GM12878 (cell line): ENCODE measurements around the gene KIF22. TPM values are rescaled to one million over a fixed set of nuclear protein-coding genes. Genes with fewer than 3 reads are reported as not detected.

ENCODE experiments used
- POLR2AphosphoS5 ChIP-seq: IDR thresholded peaks from 2 replicates; pipeline ENCODE4 v1.6.1; 2011; ENCODE audit warnings: mild to moderate bottlenecking, low read length, inconsistent platforms
- RUNX3 ChIP-seq: IDR thresholded peaks from 2 replicates; pipeline ENCODE4 v1.6.1; 2012; ENCODE audit warnings: low read length, inconsistent platforms
- SREBF2 ChIP-seq: IDR thresholded peaks from 2 replicates; pipeline ENCODE4 v1.6.1; 2012; ENCODE audit warnings: mild to moderate bottlenecking, low read length
- STAT1 ChIP-seq: fragments of 450-650 bp; conservative IDR thresholded peaks from 2 replicates; pipeline ENCODE4 v1.6.1; 2014; ENCODE audit warnings: antibody characterized with exemption, mild to moderate bottlenecking
- TCF12 ChIP-seq: IDR thresholded peaks from 2 replicates; pipeline ENCODE4 v1.6.1; 2011; ENCODE audit warnings: low read depth, mild to moderate bottlenecking, low read length
- ZNF217 ChIP-seq: fragments of 450-650 bp; IDR thresholded peaks from 2 replicates; pipeline ENCODE4 v1.6.1; 2017; ENCODE audit warnings: antibody characterized with exemption, mild to moderate bottlenecking
- polyA plus RNA-seq, 11 experiments: library from polyadenylated mRNA; depleted of rRNA in 4 of 11; unstranded in 6 of 11; stranded (reverse) in 5 of 11; fragments of >200 nt; fragmentation: Nextera tagmentation in 4 of 11; fragmentation: Illumina TruSeq in 1 of 11; extraction: Ambion mirVana in 4 of 11; extraction: Trizol in 1 of 11; gene quantifications; 1 replicate in 1 of 11; 2 replicates in 10 of 11; pipeline versions ENCODE4 v1.2.1 to v1.2.3, GENCODE V29; 2011 to 2016; ENCODE audit warnings: inconsistent platforms in 2 of 11, missing spikeins in 2 of 11, low read depth in 1 of 11
- total RNA-seq, 4 experiments: library from RNA; depleted of rRNA in 3 of 4; stranded (reverse); fragments of >200 nt in 3 of 4; fragmentation: Illumina TruSeq in 1 of 4; extraction: Trizol in 1 of 4; gene quantifications; 2 replicates each; pipeline versions ENCODE4 v1.2.1 to v1.2.3, GENCODE V29; 2013 to 2021
- TF ChIP-seq, protein P1 (sequence below): fragments of 450-650 bp; IDR thresholded peaks from 2 replicates; pipeline ENCODE4 v1.6.1; 2017; ENCODE audit warnings: mild to moderate bottlenecking, moderate library complexity
- TF ChIP-seq, protein P2 (sequence below): fragments of 450-650 bp; IDR thresholded peaks from 2 replicates; pipeline ENCODE4 v1.6.1; 2016; ENCODE audit warnings: mild to moderate bottlenecking
- TF ChIP-seq, protein P3 (sequence below): fragments of 450-650 bp; formaldehyde crosslinking; IDR thresholded peaks from 2 replicates; pipeline ENCODE4 v1.4.0; 2020; ENCODE audit warnings: mild to moderate bottlenecking, moderate library complexity
- TF ChIP-seq, protein P4 (sequence below): IDR thresholded peaks from 2 replicates; pipeline ENCODE4 v1.6.1; 2012; ENCODE audit warnings: mild to moderate bottlenecking, low read depth, low read length
- TF ChIP-seq, protein P5 (sequence below): IDR thresholded peaks from 2 replicates; pipeline ENCODE4 v1.6.1; 2012; ENCODE audit warnings: low read depth, low read length, improper control_type of control experiment

The KIF22 gene
- total and polyA plus RNA-seq, 10 of the 15 experiments (the other 5 are each of a cell fraction or from before 2014, with no cell fraction given) = 7.6 to 158 (median 132) TPM

DNA sequence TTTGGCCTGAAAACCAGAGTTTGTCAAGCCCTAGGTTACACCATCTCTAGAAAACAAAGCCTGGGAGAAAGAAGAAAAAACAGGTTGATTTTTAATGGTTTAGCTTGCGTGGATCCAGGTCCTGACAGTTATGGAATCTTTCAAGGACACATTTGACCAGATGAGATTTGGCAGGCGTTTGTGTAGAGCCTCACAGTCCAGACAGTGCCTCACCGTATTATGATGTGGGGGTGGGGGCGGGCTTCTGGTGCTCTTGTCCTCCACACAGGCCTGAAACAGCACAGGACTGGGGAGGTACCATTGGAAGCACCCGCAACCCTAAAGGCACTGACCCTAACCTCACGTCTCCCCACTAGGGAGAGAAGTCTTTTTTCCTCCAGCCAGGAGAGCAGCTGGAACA lies 49.3 kb downstream of the KIF22 start (continued):
- TF ChIP-seq, protein P1, sequence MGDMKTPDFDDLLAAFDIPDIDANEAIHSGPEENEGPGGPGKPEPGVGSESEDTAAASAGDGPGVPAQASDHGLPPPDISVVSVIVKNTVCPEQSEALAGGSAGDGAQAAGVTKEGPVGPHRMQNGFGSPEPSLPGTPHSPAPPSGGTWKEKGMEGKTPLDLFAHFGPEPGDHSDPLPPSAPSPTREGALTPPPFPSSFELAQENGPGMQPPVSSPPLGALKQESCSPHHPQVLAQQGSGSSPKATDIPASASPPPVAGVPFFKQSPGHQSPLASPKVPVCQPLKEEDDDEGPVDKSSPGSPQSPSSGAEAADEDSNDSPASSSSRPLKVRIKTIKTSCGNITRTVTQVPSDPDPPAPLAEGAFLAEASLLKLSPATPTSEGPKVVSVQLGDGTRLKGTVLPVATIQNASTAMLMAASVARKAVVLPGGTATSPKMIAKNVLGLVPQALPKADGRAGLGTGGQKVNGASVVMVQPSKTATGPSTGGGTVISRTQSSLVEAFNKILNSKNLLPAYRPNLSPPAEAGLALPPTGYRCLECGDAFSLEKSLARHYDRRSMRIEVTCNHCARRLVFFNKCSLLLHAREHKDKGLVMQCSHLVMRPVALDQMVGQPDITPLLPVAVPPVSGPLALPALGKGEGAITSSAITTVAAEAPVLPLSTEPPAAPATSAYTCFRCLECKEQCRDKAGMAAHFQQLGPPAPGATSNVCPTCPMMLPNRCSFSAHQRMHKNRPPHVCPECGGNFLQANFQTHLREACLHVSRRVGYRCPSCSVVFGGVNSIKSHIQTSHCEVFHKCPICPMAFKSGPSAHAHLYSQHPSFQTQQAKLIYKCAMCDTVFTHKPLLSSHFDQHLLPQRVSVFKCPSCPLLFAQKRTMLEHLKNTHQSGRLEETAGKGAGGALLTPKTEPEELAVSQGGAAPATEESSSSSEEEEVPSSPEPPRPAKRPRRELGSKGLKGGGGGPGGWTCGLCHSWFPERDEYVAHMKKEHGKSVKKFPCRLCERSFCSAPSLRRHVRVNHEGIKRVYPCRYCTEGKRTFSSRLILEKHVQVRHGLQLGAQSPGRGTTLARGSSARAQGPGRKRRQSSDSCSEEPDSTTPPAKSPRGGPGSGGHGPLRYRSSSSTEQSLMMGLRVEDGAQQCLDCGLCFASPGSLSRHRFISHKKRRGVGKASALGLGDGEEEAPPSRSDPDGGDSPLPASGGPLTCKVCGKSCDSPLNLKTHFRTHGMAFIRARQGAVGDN = no peak
- TF ChIP-seq ZNF217 = no peak
- no peak for TF ChIP-seq STAT1
- TF ChIP-seq, protein P2, sequence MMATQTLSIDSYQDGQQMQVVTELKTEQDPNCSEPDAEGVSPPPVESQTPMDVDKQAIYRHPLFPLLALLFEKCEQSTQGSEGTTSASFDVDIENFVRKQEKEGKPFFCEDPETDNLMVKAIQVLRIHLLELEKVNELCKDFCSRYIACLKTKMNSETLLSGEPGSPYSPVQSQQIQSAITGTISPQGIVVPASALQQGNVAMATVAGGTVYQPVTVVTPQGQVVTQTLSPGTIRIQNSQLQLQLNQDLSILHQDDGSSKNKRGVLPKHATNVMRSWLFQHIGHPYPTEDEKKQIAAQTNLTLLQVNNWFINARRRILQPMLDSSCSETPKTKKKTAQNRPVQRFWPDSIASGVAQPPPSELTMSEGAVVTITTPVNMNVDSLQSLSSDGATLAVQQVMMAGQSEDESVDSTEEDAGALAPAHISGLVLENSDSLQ = no peak
- TF ChIP-seq, protein P3, sequence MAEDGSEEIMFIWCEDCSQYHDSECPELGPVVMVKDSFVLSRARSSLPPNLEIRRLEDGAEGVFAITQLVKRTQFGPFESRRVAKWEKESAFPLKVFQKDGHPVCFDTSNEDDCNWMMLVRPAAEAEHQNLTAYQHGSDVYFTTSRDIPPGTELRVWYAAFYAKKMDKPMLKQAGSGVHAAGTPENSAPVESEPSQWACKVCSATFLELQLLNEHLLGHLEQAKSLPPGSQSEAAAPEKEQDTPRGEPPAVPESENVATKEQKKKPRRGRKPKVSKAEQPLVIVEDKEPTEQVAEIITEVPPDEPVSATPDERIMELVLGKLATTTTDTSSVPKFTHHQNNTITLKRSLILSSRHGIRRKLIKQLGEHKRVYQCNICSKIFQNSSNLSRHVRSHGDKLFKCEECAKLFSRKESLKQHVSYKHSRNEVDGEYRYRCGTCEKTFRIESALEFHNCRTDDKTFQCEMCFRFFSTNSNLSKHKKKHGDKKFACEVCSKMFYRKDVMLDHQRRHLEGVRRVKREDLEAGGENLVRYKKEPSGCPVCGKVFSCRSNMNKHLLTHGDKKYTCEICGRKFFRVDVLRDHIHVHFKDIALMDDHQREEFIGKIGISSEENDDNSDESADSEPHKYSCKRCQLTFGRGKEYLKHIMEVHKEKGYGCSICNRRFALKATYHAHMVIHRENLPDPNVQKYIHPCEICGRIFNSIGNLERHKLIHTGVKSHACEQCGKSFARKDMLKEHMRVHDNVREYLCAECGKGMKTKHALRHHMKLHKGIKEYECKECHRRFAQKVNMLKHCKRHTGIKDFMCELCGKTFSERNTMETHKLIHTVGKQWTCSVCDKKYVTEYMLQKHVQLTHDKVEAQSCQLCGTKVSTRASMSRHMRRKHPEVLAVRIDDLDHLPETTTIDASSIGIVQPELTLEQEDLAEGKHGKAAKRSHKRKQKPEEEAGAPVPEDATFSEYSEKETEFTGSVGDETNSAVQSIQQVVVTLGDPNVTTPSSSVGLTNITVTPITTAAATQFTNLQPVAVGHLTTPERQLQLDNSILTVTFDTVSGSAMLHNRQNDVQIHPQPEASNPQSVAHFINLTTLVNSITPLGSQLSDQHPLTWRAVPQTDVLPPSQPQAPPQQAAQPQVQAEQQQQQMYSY (CRISPR knock-in tag) = no peak
- no peak for TF ChIP-seq TCF12
- TF ChIP-seq, protein P4, sequence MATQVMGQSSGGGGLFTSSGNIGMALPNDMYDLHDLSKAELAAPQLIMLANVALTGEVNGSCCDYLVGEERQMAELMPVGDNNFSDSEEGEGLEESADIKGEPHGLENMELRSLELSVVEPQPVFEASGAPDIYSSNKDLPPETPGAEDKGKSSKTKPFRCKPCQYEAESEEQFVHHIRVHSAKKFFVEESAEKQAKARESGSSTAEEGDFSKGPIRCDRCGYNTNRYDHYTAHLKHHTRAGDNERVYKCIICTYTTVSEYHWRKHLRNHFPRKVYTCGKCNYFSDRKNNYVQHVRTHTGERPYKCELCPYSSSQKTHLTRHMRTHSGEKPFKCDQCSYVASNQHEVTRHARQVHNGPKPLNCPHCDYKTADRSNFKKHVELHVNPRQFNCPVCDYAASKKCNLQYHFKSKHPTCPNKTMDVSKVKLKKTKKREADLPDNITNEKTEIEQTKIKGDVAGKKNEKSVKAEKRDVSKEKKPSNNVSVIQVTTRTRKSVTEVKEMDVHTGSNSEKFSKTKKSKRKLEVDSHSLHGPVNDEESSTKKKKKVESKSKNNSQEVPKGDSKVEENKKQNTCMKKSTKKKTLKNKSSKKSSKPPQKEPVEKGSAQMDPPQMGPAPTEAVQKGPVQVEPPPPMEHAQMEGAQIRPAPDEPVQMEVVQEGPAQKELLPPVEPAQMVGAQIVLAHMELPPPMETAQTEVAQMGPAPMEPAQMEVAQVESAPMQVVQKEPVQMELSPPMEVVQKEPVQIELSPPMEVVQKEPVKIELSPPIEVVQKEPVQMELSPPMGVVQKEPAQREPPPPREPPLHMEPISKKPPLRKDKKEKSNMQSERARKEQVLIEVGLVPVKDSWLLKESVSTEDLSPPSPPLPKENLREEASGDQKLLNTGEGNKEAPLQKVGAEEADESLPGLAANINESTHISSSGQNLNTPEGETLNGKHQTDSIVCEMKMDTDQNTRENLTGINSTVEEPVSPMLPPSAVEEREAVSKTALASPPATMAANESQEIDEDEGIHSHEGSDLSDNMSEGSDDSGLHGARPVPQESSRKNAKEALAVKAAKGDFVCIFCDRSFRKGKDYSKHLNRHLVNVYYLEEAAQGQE = no peak
- no peak for TF ChIP-seq SREBF2
- TF ChIP-seq, protein P5, sequence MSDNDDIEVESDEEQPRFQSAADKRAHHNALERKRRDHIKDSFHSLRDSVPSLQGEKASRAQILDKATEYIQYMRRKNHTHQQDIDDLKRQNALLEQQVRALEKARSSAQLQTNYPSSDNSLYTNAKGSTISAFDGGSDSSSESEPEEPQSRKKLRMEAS = no peak
- no peak for TF ChIP-seq POLR2AphosphoS5
- TF ChIP-seq RUNX3 = no peak
